Brain microvascular endothelial cell (primary cell): ENCODE results near the gene ZNF513.
A peak's percentile ranks its signal among the peaks of the same experiment; 100 is the strongest.
"Not testable (repeated sequence)": the region's sequence is repeated elsewhere in the genome, so short reads cannot be mapped to it uniquely, and the experiment has no call there.

ENCODE experiments used
- DNase-seq: peaks from one replicate; pipeline ENCODE4 v3.0.0-alpha.2; 2020
- H3K27ac ChIP-seq: fragments of 250-450 bp; sonication (Bioruptor Pico); 2 replicates; pipeline ENCODE4 v1.5.1; 2020; ENCODE audit warnings: mild to moderate bottlenecking, moderate library complexity
- H3K27me3 ChIP-seq: fragments of 250-450 bp; sonication (Bioruptor Pico); replicated peaks from 2 replicates; pipeline ENCODE4 v1.5.1; 2020; ENCODE audit warnings: mild to moderate bottlenecking
- H3K36me3 ChIP-seq: fragments of 250-450 bp; sonication (Bioruptor Pico); replicated peaks from 2 replicates; pipeline ENCODE4 v1.5.1; 2020; ENCODE audit warnings: mild to moderate bottlenecking
- H3K4me3 ChIP-seq: 2 replicates; pipeline ENCODE4 v1.5.1; 2011; ENCODE audit warnings: low read depth, mild to moderate bottlenecking, control low read depth, low read length, moderate library complexity
- in situ Hi-C: cut with HindIII; loops from 2 replicates; pipeline ENCODE4 v1.10.0; 2017; ENCODE audit warnings: low sequenced_read_pairs, low pct_ligation_motif_present
- TF ChIP-seq, protein P1 (sequence below): IDR thresholded peaks from 2 replicates; pipeline ENCODE4 v1.5.1; 2011; ENCODE audit warnings: low read depth, mild to moderate bottlenecking, moderate library complexity, low read length, control low read depth, inconsistent platforms; ENCODE audit errors: missing control alignments

Gene ZNF513, protein sequence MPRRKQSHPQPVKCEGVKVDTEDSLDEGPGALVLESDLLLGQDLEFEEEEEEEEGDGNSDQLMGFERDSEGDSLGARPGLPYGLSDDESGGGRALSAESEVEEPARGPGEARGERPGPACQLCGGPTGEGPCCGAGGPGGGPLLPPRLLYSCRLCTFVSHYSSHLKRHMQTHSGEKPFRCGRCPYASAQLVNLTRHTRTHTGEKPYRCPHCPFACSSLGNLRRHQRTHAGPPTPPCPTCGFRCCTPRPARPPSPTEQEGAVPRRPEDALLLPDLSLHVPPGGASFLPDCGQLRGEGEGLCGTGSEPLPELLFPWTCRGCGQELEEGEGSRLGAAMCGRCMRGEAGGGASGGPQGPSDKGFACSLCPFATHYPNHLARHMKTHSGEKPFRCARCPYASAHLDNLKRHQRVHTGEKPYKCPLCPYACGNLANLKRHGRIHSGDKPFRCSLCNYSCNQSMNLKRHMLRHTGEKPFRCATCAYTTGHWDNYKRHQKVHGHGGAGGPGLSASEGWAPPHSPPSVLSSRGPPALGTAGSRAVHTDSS

DNA sequence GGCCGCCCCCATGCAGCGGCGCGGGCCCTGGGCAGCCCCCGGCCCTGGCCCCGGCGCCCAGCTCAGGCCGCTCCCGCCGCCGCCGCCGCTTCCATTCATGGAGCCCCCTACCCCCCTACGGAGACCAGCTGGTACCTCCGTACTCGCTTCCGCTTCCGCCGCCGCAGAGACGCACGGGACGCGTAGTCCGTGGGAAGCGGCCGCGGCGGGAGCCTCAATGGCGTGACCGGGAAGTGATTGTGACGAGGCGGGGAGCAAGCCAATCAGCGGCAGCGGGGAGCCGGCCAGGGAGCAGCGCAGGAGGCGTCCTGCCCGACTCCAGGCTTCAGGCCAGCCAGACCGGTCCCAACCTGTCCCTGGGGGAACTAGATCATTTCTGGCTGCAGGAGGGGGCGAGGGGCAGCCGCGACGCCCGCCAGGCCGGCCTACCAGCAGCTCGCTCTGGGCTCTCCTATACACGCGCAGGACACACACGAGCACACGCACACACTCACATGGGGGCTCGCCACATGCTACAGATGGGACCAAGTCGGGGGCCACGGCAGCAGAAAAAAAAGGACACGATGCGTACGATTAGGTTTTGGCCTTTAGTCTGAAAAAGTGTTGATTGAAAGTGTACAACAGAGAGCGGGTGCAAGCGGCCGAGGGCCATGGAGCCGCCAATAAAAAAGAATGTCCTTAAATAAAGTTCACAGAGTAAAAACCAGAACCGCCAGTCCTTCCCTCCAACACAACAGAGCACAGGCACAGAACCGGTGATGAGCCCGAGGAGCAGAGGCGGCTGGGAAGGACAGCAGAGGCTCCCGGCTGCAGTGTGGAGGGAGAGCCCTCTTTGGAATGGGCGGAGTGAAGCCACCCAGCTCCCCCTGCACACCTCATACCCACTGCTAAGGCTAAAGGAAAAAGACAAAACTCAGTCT lies at the start of gene ZNF513:
Gene ZNF513 (minus strand): TSS at position 109 of the 920 bp plus-strand sequence. CDS start 208 bp downstream, outside the sequence.
- TF ChIP-seq, protein P1, sequence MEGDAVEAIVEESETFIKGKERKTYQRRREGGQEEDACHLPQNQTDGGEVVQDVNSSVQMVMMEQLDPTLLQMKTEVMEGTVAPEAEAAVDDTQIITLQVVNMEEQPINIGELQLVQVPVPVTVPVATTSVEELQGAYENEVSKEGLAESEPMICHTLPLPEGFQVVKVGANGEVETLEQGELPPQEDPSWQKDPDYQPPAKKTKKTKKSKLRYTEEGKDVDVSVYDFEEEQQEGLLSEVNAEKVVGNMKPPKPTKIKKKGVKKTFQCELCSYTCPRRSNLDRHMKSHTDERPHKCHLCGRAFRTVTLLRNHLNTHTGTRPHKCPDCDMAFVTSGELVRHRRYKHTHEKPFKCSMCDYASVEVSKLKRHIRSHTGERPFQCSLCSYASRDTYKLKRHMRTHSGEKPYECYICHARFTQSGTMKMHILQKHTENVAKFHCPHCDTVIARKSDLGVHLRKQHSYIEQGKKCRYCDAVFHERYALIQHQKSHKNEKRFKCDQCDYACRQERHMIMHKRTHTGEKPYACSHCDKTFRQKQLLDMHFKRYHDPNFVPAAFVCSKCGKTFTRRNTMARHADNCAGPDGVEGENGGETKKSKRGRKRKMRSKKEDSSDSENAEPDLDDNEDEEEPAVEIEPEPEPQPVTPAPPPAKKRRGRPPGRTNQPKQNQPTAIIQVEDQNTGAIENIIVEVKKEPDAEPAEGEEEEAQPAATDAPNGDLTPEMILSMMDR, result no peak
- peaks cover 62% of the 10 kb centered on the region for H3K36me3 ChIP-seq
- no peaks in the 10 kb centered on the region for H3K27me3 ChIP-seq
- H3K27ac ChIP-seq, result peak within 1 kb of the TSS; percentile 95
- in situ Hi-C loops, result no loop called here
- peak within 1 kb of the TSS; percentile 77 for H3K4me3 ChIP-seq
- peak; percentile 93 for DNase-seq

DNA sequence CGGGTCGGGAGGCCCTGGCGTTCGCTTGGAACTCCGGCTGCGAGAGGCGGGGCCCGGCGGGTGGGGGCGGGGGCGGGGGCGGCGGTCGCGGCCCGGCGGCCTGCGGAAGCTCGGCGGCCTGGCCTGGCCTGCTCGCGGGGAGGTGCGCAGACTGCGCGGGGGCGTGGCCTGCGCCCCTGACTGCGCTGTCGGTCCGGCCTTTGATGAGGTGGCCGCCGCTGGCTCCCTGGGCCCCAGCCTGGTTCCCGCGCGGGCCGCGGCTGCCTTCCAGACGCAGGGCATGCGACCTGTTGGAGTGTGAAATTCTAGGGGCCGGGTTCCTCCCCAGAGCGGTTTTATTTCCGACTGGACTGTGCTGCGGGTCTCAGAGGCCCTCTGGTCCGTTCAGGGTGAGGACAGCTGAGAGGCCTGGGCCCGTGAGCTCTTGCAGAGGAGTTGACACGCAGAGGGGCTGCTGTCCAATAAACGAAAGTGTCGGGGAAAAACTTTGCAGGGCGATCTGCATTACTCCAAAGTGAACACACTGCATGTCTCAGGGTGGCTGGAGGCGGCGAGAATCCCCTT lies 48.5 kb upstream of the ZNF513 start:
- TF ChIP-seq, protein P1, result no peak
- in situ Hi-C loops, result no loop called here
- peak overlapping the region; percentile 85 for H3K4me3 ChIP-seq
- H3K27me3 ChIP-seq, result no peaks in the 10 kb centered on the region
- peak; percentile 67 for DNase-seq
- H3K36me3 ChIP-seq, result peaks cover 10% of the 10 kb centered on the region
- H3K27ac ChIP-seq, result peak overlapping the region; percentile 77

DNA sequence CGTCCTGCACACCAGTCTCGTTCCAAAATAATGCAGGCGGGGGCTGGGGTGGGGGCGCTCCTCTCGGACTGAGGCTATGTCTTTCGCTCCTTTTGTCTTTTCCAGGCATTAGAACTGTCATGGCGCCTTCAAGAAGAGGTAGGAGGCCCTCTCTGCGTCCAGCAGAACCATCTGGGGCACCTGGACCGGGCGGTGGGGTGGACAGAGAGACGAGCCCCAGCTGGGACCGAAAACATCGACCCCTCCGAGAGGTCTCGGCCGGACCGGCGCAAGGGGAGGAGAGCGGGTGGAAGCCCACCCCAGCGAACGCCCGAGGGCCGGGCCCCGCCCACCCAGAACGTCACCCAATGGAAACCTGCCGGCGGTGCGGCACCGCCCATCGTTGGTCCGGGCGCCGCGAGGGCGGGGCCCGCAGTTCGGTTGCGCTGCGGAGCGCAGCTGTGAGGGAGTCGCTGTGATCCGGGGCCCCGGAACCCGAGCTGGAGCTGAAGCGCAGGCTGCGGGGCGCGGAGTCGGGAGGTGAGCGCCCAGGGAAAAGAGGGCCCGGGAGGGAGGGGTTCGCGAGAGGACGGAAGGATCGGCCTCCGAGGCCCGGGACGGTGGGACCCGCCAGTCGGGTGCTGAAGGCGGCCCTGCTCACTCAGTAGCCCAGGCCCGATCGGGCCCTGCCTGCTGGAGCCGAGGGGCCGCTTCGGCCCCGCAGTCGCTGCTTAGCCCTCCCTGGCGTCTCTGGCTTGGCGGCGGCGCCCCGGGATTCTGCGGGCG lies 47.9 kb upstream of the ZNF513 start, which contains the start of gene NRBP1:
Gene NRBP1 (plus strand): TSS at position 419 of the 765 bp plus-strand sequence. CDS start 4,643 bp downstream, outside the sequence.
- DNase-seq, result peak; percentile 76
- Histone ChIP-seq H3K27ac (peak within 1 kb of the TSS; percentile 77), H3K27me3 (no peaks in the 10 kb centered on the region), H3K36me3 (peaks cover 4% of the 10 kb centered on the region), H3K4me3 (peak within 1 kb of the TSS; percentile 85)
- in situ Hi-C loops, result no loop called here
- TF ChIP-seq, protein P1, result peak; percentile 13

DNA sequence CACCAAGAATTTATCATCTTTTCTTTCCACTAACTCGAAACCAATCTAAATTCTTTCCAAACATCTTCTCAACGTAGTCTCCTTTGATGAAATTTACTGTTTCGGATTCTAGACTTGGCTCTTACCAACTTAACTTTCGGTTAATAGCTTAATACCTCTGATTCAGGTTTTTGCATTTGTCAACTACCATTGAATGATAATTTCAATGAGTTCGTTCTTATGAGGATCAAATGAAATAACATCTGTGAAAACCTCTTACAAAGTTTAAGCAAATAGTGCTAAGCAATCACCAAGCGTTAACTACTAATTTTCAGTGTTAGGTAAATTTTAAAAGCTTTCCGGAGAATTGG lies 47.3 kb upstream of the ZNF513 start:
- peak overlapping the region; percentile 77 for H3K27ac ChIP-seq
- TF ChIP-seq, protein P1, result no peak
- peak overlapping the region; percentile 85 for H3K4me3 ChIP-seq
- H3K36me3 ChIP-seq, result no peaks in the 10 kb centered on the region
- in situ Hi-C loops, result no loop called here
- DNase-seq, result no peak
- no peaks in the 10 kb centered on the region for H3K27me3 ChIP-seq

DNA sequence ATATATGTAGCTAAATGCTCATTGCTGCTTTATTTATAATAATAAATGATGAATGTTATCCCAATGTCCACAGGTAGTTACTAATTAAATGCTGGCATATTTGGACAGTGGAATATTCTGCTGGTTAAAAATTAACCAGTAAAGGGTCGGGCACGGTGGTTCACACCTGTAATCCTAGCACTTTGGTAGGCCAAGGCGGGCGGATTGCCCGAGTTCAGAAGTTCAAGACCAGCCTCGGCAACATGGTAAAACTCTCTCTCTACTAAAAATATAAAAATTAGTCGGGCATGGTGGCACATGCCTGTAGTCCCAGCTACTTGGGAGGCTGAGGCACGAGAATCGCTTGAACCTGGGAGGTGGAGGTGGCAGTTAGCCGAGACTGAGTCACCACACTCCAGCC lies 44.5 kb upstream of the ZNF513 start:
- H3K27ac ChIP-seq, H3K36me3 ChIP-seq, H3K4me3 ChIP-seq, H3K27me3 ChIP-seq, DNase-seq, in situ Hi-C loops: not testable (repeated sequence)
